ENCODE data around the gene CDC34. TPM values are rescaled to one million over a fixed set of nuclear protein-coding genes. Genes with fewer than 3 reads are reported as not detected.

CDC34 gene
- total RNA-seq, 2 experiments from 2014 or later: 38.5 to 43.4 TPM

GRCh38 chr19:525029-525428, 6.5 kb upstream of the CDC34 start:
- no peak for TF ChIP-seq CTCF (IDR thresholded peaks at IDR 0.05)
- Histone ChIP-seq H3K4me1 (ENCODE audit: insufficient read depth, low read length) (peaks cover 8% of the 10 kb centered on the region), H3K9me3 (ENCODE audit: control insufficient read depth in 1 of 2, insufficient read depth in 1 of 2, low read length in 2 of 2) (peaks cover 0 to 5% of the 10 kb centered on the region in 2 experiments), H3K27ac (ENCODE audit: low read depth in 1 of 2, low read length in 2 of 2) (no peak overlapping the region), H3K27me3 (ENCODE audit: control insufficient read depth in 1 of 2, insufficient read depth in 2 of 2, low read length in 2 of 2) (peaks cover 0 to 5% of the 10 kb centered on the region in 2 experiments), H3K36me3 (ENCODE audit: insufficient read depth, low read length) (no peaks in the 10 kb centered on the region), H3K4me3 (ENCODE audit: low read length) (no peak overlapping the region)
- Mint-ChIP-seq H3K9me3 (no peaks in the 10 kb centered on the region), H3K27ac (no peak overlapping the region), H3K4me1 (ENCODE audit: low read depth) (peaks cover 4% of the 10 kb centered on the region), H3K36me3 (ENCODE audit: low read depth) (no peaks in the 10 kb centered on the region), H3K4me3 (no peak overlapping the region), H3K27me3 (no peaks in the 10 kb centered on the region)
- POLR2A ChIA-PET: no interaction called here
- intact Hi-C loops (cut with DNase I, micrococcal nuclease): no loop called here
- ATAC-seq (ENCODE audit: poor library complexity) (no peak), DNase-seq (no peak)
- CTCF ChIA-PET: interaction anchor here (2.2 kb wide), 1 partner anchor 14 kb away, joined by 6 read pairs; no protein-coding TSS in a partner anchor

GRCh38 chr19:525857-526419, 5.6 kb upstream of the CDC34 start:
- Mint-ChIP-seq H3K36me3 (ENCODE audit: low read depth) (no peaks in the 10 kb centered on the region), H3K27me3 (no peaks in the 10 kb centered on the region), H3K27ac (no peak overlapping the region), H3K4me3 (no peak overlapping the region), H3K9me3 (no peaks in the 10 kb centered on the region), H3K4me1 (ENCODE audit: low read depth) (peaks cover 4% of the 10 kb centered on the region)
- ChIA-PET POLR2A (no interaction called here), CTCF (interaction anchor here (0.8 to 2.2 kb wide), 2 partner anchors 15 kb away, joined by 3 to 6 read pairs; no protein-coding TSS in a partner anchor)
- Histone ChIP-seq H3K36me3 (ENCODE audit: insufficient read depth, low read length) (no peaks in the 10 kb centered on the region), H3K4me1 (ENCODE audit: insufficient read depth, low read length) (peaks cover 15% of the 10 kb centered on the region), H3K9me3 (ENCODE audit: control insufficient read depth in 1 of 2, insufficient read depth in 1 of 2, low read length in 2 of 2) (peaks cover 0 to 5% of the 10 kb centered on the region in 2 experiments), H3K4me3 (ENCODE audit: low read length) (no peak overlapping the region), H3K27ac (ENCODE audit: low read depth in 1 of 2, low read length in 2 of 2) (no peak overlapping the region), H3K27me3 (ENCODE audit: control insufficient read depth in 1 of 2, insufficient read depth in 2 of 2, low read length in 2 of 2) (peaks cover 0 to 5% of the 10 kb centered on the region in 2 experiments)
- DNase-seq (no peak), ATAC-seq (ENCODE audit: poor library complexity) (no peak)
- TF ChIP-seq CTCF (IDR thresholded peaks at IDR 0.05): no peak
- intact Hi-C loops (cut with DNase I, micrococcal nuclease): no loop called here

- Histone ChIP-seq H3K27me3 (ENCODE audit: control insufficient read depth in 1 of 2, insufficient read depth in 2 of 2, low read length in 2 of 2) (peaks cover 0 to 3% of the 10 kb centered on the region in 2 experiments), H3K36me3 (ENCODE audit: insufficient read depth, low read length) (peaks cover 3% of the 10 kb centered on the region), H3K9me3 (ENCODE audit: control insufficient read depth in 1 of 2, insufficient read depth in 1 of 2, low read length in 2 of 2) (peaks cover 0 to 5% of the 10 kb centered on the region in 2 experiments), H3K27ac (ENCODE audit: low read depth in 1 of 2, low read length in 2 of 2) (peak overlapping the region; percentile 34 to 75), H3K4me3 (ENCODE audit: low read length) (peak overlapping the region; percentile 72), H3K4me1 (ENCODE audit: insufficient read depth, low read length) (peaks cover 42% of the 10 kb centered on the region)
- ChIA-PET POLR2A (interaction anchor here (0.7 to 6.0 kb wide), 4 partner anchors 9 to 130 kb away, joined by 3 to 75 read pairs (median 6); no protein-coding TSS in a partner anchor), CTCF (interaction anchor here (1.3 to 4.2 kb wide), 4 partner anchors 11 to 24 kb away, joined by 3 to 58 read pairs (median 10); partner anchors contain the start of gene TPGS1)
- DNase-seq (peak in 1 of 14 experiments; percentile 46), ATAC-seq (ENCODE audit: poor library complexity) (no peak)
- Mint-ChIP-seq H3K9me3 (no peaks in the 10 kb centered on the region), H3K27ac (peak overlapping the region; percentile 61), H3K36me3 (ENCODE audit: low read depth) (peaks cover 8% of the 10 kb centered on the region), H3K4me1 (ENCODE audit: low read depth) (peaks cover 12% of the 10 kb centered on the region), H3K4me3 (peak overlapping the region; percentile 87), H3K27me3 (no peaks in the 10 kb centered on the region)
- intact Hi-C loops (cut with DNase I, micrococcal nuclease): loop anchor here (1.0 to 2.0 kb wide), 6 partner anchors 11 to 132 kb away; partner anchors contain the start of genes BSG (in 1 of the 2), RNF126 (in 1 of the 2) and TPGS1 (in 1 of the 2)
- no peak for TF ChIP-seq CTCF (IDR thresholded peaks at IDR 0.05)
These were observed 1.2 kb upstream of the CDC34 start for GRCh38 chr19:530134-531008.
